Stimulated activated CD8-positive, alpha-beta memory T cell treated with anti-CD3 and anti-CD28 coated beads, Interleukin-2, amount 100 ng/mL, for 1 hour (primary cell): ENCODE data around the gene NME1.
"Not testable (repeated sequence)": the region's sequence is repeated elsewhere in the genome, so short reads cannot be mapped to it uniquely, and the experiment has no call there.

ENCODE experiments used
- DNase-seq, 2 donors: peaks; one replicate each; pipeline ENCODE4 v3.0.0-alpha.2; 2020; ENCODE audit warnings: low read depth in 2 of 2

Gene NME1

GRCh38 chr17:51144266-51145022, 8.9 kb upstream of the NME1 start:
- DNase-seq = no peak

- DNase-seq = no peak
These were observed 5.7 kb upstream of the NME1 start for GRCh38 chr17:51147650-51148049.

GRCh38 chr17:51149163-51149562, 4.2 kb upstream of the NME1 start:
- DNase-seq = no peak

- no peak for DNase-seq
These were observed 2.4 kb upstream of the NME1 start for GRCh38 chr17:51150932-51151331.

GRCh38 chr17:51152766-51153209, 571 bp upstream of the NME1 start:
- DNase-seq = no peak

- DNase-seq = no peak
These were observed 817 bp downstream of the NME1 start for GRCh38 chr17:51154176-51154575.

GRCh38 chr17:51155416-51155815, 2.1 kb downstream of the NME1 start:
- no peak for DNase-seq

GRCh38 chr17:51159604-51160003, 6.2 kb downstream of the NME1 start:
- no peak for DNase-seq

GRCh38 chr17:51161541-51161940, 8.2 kb downstream of the NME1 start:
- no peak for DNase-seq

- DNase-seq = no peak
These were observed 11.7 kb downstream of the NME1 start for GRCh38 chr17:51164911-51165679.

- DNase-seq = no peak
These were observed 12.4 kb downstream of the NME1 start for GRCh38 chr17:51165680-51166197.

GRCh38 chr17:51166198-51166986, 13.0 kb downstream of the NME1 start, which contains the start of gene NME2:
NME2 (plus strand) TSS chr17:51166411; CDS start chr17:51166831, 420 bp downstream.
- DNase-seq = peak; percentile 34 to 37

- DNase-seq = peak; percentile 28 to 39
These were observed 13.9 kb downstream of the NME1 start for GRCh38 chr17:51166987-51167931.

GRCh38 chr17:51169340-51169739, 16.0 kb downstream of the NME1 start:
- DNase-seq = no peak

- no peak for DNase-seq
These were observed 17.4 kb downstream of the NME1 start for GRCh38 chr17:51170736-51171135.

- not testable (repeated sequence) for DNase-seq
These were observed 18.7 kb downstream of the NME1 start for GRCh38 chr17:51172030-51172429.

GRCh38 chr17:51180486-51180885, 27.1 kb downstream of the NME1 start:
- DNase-seq = no peak

- DNase-seq = no peak
These were observed 30.8 kb downstream of the NME1 start for GRCh38 chr17:51184124-51184523.

GRCh38 chr17:51185763-51186332, 32.5 kb downstream of the NME1 start:
- no peak for DNase-seq

- no peak for DNase-seq
These were observed 35.0 kb downstream of the NME1 start for GRCh38 chr17:51188271-51188833.
